GM23338 (cell line): ENCODE data around the gene IQCK. TPM values are rescaled to one million over a fixed set of nuclear protein-coding genes. Genes with fewer than 3 reads are reported as not detected.
A peak's percentile ranks its signal among the peaks of the same experiment; 100 is the strongest.

ENCODE experiments used
- CREB1 ChIP-seq: fragments of 250-450 bp; sonication (Bioruptor Pico); IDR thresholded peaks from 2 replicates; pipeline ENCODE4 v1.5.0; 2020; ENCODE audit warnings: low read depth, mild to moderate bottlenecking, moderate library complexity
- CTCF ChIP-seq, 2 experiments: fragments of 200-600 bp in 1 of 2; sonication (generic) in 1 of 2; conservative IDR thresholded peaks; 2 replicates each; pipeline versions ENCODE4 v1.5.1 to v1.6.1; 2016 to 2017; ENCODE audit warnings: antibody characterized with exemption in 2 of 2, low read depth in 2 of 2, mild to moderate bottlenecking in 2 of 2, moderate library complexity in 1 of 2
- ETS1 ChIP-seq: IDR thresholded peaks from 2 replicates; pipeline ENCODE4 v1.6.1; 2016; ENCODE audit warnings: antibody characterized with exemption
- EZH2 ChIP-seq: fragments of 200-600 bp; sonication (generic); IDR thresholded peaks from one replicate; pipeline ENCODE4 v1.8.0; 2017; ENCODE audit warnings: antibody characterized with exemption, mild to moderate bottlenecking, low read depth; ENCODE audit not compliant: unreplicated experiment
- JUNB ChIP-seq: IDR thresholded peaks from one replicate; pipeline ENCODE4 v1.6.1; 2016; ENCODE audit warnings: antibody characterized with exemption; ENCODE audit not compliant: unreplicated experiment
- NANOG ChIP-seq: IDR thresholded peaks from 2 replicates; pipeline ENCODE4 v1.6.1; 2016; ENCODE audit warnings: antibody characterized with exemption, borderline replicate concordance
- POLR2AphosphoS5 ChIP-seq: IDR thresholded peaks from 2 replicates; pipeline ENCODE4 v1.6.1; 2016; ENCODE audit warnings: antibody characterized with exemption, low read depth
- STAT1 ChIP-seq: IDR thresholded peaks from one replicate; pipeline ENCODE4 v1.6.1; 2016; ENCODE audit warnings: antibody characterized with exemption; ENCODE audit not compliant: unreplicated experiment
- ZNF114 ChIP-seq: fragments of 250-450 bp; sonication (Bioruptor Pico); IDR thresholded peaks from 2 replicates; pipeline ENCODE4 v1.5.0; 2020; ENCODE audit warnings: mild to moderate bottlenecking, moderate library complexity
- ZNF331 ChIP-seq: fragments of 250-450 bp; sonication (Bioruptor Pico); IDR thresholded peaks from 2 replicates; pipeline ENCODE4 v1.5.0; 2020; ENCODE audit warnings: low read depth, mild to moderate bottlenecking, moderate library complexity
- ZNF462 ChIP-seq: fragments of 250-450 bp; sonication (Bioruptor Pico); IDR thresholded peaks from 2 replicates; pipeline ENCODE4 v1.5.0; 2020; ENCODE audit warnings: mild to moderate bottlenecking, moderate library complexity
- polyA plus RNA-seq: library from polyadenylated mRNA; unstranded; fragments of >200 nt; fragmentation: Nextera tagmentation; extraction: Ambion mirVana; gene quantifications from 2 replicates; pipeline ENCODE4 v1.2.1, GENCODE V29; 2016
- total RNA-seq: library from RNA; depleted of rRNA; stranded (reverse); fragments of >200 nt; shearing (Covaris generic); gene quantifications from 2 replicates; pipeline ENCODE4 v1.2.3, GENCODE V29; 2014

The IQCK gene
- total and polyA plus RNA-seq, 2 experiments from 2014 or later: 7.6 to 10.0 TPM

- TF ChIP-seq ZNF462: 0 out of 2 replicates have a peak, but pooled peaks have one; percentile 19
- no peak for TF ChIP-seq CREB1 (CRISPR knock-in tag)
- TF ChIP-seq ZNF331 (CRISPR knock-in tag): no peak
- no peak for TF ChIP-seq ZNF114 (CRISPR knock-in tag)
- no peak for TF ChIP-seq JUNB
- no peak for TF ChIP-seq STAT1
- 0 out of 4 replicates have a peak, but pooled peaks of 1 of the 2 experiments have one; percentile 15 for TF ChIP-seq CTCF (conservative IDR thresholded peaks at IDR 0.05; ENCODE audit: low read depth in 2 of 2)
- no peak for TF ChIP-seq POLR2AphosphoS5
- TF ChIP-seq ETS1: no peak
- no peak for TF ChIP-seq EZH2
- no peak for TF ChIP-seq NANOG
Observed at GRCh38 chr16:19837984-19838707, 120.1 kb downstream of the IQCK start (continued).
